Measurements from ENCODE around the gene TENM4. TPM values are rescaled to one million over a fixed set of nuclear protein-coding genes. Genes with fewer than 3 reads are reported as not detected.

The TENM4 gene
- total RNA-seq, 4 donors from 2014 or later: 0.02 to 0.82 (median 0.23) TPM

DNA sequence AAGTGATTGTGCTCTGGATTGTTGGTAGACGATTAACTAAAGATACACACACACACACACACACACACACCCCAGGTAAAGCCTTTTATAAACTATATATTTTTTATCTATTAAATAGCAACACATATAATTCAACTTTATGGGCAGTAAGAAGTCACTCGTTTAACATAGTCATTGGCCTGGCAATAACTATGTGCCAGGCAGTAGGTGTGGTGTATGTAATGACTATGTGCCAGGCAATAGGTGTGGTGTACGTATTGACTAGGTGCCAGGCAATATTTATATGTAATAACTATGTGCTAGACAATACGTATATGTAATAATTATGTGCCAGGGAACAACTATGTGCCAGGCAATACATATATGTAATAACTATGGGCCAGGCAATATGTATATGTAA, 40.0 kb upstream of the TENM4 start:
- no peak overlapping the region for H3K4me3 ChIP-seq
- H3K9me3 ChIP-seq: no peaks in the 10 kb centered on the region
- H3K36me3 ChIP-seq: no peaks in the 10 kb centered on the region
- no peak overlapping the region for H3K27ac ChIP-seq
- in situ Hi-C loops (cut with MboI; ENCODE audit: low sequenced_read_pairs in 4 of 4) (loop anchor here in 1 of 4 donors (25.0 kb wide), 1 partner anchor 844 kb away; no protein-coding TSS in a partner anchor), intact Hi-C loops (cut with DNase I; ENCODE audit: low total_unique reads) (no loop called here)
- ATAC-seq (no peak), DNase-seq (no peak)
- no peaks in the 10 kb centered on the region for H3K27me3 ChIP-seq
- TF ChIP-seq, protein P1, sequence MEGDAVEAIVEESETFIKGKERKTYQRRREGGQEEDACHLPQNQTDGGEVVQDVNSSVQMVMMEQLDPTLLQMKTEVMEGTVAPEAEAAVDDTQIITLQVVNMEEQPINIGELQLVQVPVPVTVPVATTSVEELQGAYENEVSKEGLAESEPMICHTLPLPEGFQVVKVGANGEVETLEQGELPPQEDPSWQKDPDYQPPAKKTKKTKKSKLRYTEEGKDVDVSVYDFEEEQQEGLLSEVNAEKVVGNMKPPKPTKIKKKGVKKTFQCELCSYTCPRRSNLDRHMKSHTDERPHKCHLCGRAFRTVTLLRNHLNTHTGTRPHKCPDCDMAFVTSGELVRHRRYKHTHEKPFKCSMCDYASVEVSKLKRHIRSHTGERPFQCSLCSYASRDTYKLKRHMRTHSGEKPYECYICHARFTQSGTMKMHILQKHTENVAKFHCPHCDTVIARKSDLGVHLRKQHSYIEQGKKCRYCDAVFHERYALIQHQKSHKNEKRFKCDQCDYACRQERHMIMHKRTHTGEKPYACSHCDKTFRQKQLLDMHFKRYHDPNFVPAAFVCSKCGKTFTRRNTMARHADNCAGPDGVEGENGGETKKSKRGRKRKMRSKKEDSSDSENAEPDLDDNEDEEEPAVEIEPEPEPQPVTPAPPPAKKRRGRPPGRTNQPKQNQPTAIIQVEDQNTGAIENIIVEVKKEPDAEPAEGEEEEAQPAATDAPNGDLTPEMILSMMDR (IDR thresholded peaks at IDR 0.05 in 4 of 5, conservative IDR thresholded peaks at IDR 0.05 in 1 of 5): no peak
- no peak for TF ChIP-seq POLR2A (IDR thresholded peaks at IDR 0.05)
- H3K4me1 ChIP-seq: no peaks in the 10 kb centered on the region

DNA sequence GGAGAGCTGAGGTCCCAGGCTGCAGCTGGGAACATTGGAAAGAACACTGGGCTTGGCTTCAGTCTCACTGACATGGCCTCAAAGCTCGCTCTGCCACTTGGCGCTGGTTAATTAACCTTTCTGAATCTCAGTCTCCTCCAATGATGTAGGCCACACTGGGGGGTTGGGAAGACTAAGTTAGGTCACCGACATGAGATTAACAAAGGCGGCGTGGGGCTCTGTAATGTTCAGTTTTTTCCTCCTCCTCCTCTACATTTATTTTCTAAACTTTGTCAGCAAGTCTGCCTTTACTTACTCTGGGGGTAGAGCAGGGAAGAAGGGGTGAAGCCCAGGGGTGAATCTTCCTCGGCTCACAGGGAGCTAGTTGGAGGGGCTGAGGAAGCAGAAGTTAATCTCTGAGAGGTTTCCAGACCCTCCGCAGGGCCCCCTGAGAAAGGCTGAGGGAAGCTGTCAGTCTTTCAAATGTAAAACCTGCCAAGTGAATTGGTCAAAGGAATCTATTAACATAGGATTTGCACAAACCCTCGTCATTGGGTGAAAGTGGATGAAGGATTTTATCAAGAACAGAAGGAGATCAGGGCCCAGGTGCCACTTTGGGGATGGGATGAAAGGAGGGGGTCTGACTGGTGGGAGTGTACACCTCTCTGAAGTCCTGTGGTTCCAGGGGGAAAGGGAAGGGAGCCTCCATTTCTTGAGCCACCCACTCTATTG, 32.1 kb upstream of the TENM4 start:
- H3K4me3 ChIP-seq: no peak overlapping the region
- in situ Hi-C loops (cut with MboI; ENCODE audit: low sequenced_read_pairs in 4 of 4): no loop called here
- no peaks in the 10 kb centered on the region for H3K27me3 ChIP-seq
- H3K4me1 ChIP-seq: no peaks in the 10 kb centered on the region
- TF ChIP-seq POLR2A (IDR thresholded peaks at IDR 0.05): no peak
- TF ChIP-seq, protein P1 (IDR thresholded peaks at IDR 0.05 in 4 of 5, conservative IDR thresholded peaks at IDR 0.05 in 1 of 5): no peak
- H3K36me3 ChIP-seq: no peaks in the 10 kb centered on the region
- H3K27ac ChIP-seq: no peak overlapping the region
- no peak for DNase-seq
- intact Hi-C loops (cut with DNase I; ENCODE audit: low total_unique reads): no loop called here
- no peaks in the 10 kb centered on the region for H3K9me3 ChIP-seq
- no peak for ATAC-seq

DNA sequence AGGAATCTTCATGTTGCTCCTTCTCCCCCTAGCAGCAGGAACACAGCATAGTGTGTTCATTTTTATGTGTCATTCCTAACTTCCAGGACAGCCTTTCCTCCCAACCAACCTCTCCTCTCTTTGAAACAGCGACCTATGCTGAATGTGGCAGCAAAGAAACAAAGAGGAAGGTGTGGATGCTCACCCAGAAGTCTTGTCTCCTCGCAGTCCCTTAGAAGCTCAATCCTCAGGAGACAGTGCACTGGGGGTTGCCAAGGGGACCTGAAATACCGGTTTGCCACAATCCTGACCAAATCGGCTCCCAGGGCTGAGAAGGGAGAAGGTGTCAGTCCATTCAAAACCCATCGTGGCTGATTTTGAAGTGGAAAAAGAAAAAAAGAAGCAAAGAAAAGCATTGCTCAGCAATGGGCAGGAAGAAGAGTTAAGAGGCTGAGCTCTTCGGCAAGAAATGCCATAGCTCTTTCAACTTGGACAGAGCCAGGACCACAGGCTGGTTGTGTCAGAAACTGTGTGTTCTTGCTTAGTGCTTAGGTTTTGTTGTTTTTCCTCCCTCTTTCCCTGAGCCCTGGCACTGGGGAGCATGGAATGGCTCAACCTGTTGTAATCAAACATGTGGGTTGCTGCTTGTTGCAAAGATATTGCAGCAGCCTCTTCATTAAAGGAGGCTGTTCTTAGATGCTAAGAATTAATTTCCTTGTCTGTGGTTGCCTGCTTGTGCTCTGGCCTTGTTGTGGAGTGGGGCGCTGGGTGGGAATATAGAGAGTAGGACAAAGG, 30.4 kb upstream of the TENM4 start:
- TF ChIP-seq, protein P1 (IDR thresholded peaks at IDR 0.05 in 4 of 5, conservative IDR thresholded peaks at IDR 0.05 in 1 of 5): no peak
- no peak for TF ChIP-seq POLR2A (IDR thresholded peaks at IDR 0.05)
- no peaks in the 10 kb centered on the region for H3K9me3 ChIP-seq
- ATAC-seq: no peak
- H3K36me3 ChIP-seq: no peaks in the 10 kb centered on the region
- DNase-seq: no peak
- intact Hi-C loops (cut with DNase I; ENCODE audit: low total_unique reads) (no loop called here), in situ Hi-C loops (cut with MboI; ENCODE audit: low sequenced_read_pairs in 4 of 4) (no loop called here)
- H3K4me3 ChIP-seq: no peak overlapping the region
- no peaks in the 10 kb centered on the region for H3K4me1 ChIP-seq
- H3K27me3 ChIP-seq: no peaks in the 10 kb centered on the region
- H3K27ac ChIP-seq: no peak overlapping the region

DNA sequence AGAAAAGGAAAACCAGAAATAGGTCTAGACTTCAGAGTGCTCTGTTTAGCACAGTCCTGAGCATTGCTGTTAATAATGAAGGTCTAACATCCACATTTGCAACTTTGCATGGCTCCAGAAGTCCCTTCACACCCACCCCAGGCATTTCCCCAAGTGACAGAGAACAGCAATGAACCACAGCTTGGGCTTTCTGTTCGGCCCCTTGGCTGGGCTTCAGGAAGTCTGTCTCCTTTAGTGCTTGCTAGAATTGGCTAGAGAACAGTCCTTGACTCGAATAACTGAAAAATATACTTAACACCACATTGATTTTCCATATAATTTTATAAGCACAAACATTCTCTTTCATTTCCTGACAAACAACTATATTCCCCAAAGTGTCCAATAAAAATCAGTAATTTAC, 29.3 kb upstream of the TENM4 start:
- no peaks in the 10 kb centered on the region for H3K4me1 ChIP-seq
- DNase-seq (no peak), ATAC-seq (no peak)
- no peak overlapping the region for H3K4me3 ChIP-seq
- in situ Hi-C loops (cut with MboI; ENCODE audit: low sequenced_read_pairs in 4 of 4) (no loop called here), intact Hi-C loops (cut with DNase I; ENCODE audit: low total_unique reads) (no loop called here)
- H3K27me3 ChIP-seq: no peaks in the 10 kb centered on the region
- no peak overlapping the region for H3K27ac ChIP-seq
- H3K9me3 ChIP-seq: no peaks in the 10 kb centered on the region
- TF ChIP-seq POLR2A (IDR thresholded peaks at IDR 0.05): no peak
- TF ChIP-seq, protein P1 (IDR thresholded peaks at IDR 0.05 in 4 of 5, conservative IDR thresholded peaks at IDR 0.05 in 1 of 5): no peak
- H3K36me3 ChIP-seq: no peaks in the 10 kb centered on the region

Measured in gastrocnemius medialis (tissue), 4 donors.